GM23248 (cell line): ENCODE results near the gene GPX8. TPM values are rescaled to one million over a fixed set of nuclear protein-coding genes. Genes with fewer than 3 reads are reported as not detected.

Experiments used
- DNase-seq: peaks from one replicate; pipeline ENCODE4 v3.0.0-alpha.2; 2015
- H2AFZ ChIP-seq: fragments of 200-600 bp; sonication (generic); 2 replicates; pipeline ENCODE4 v1.6.1; 2016; ENCODE audit warnings: antibody characterized with exemption
- H3F3A ChIP-seq: fragments of 200-600 bp; sonication (generic); 2 replicates; pipeline ENCODE4 v1.6.1; 2016; ENCODE audit warnings: mild to moderate bottlenecking, antibody characterized with exemption, mixed run types; ENCODE audit not compliant: insufficient read depth
- H3K27ac ChIP-seq: fragments of 200-600 bp; sonication (generic); 2 replicates; pipeline ENCODE4 v1.5.1; 2016; ENCODE audit warnings: mild to moderate bottlenecking
- H3K27me3 ChIP-seq: fragments of 200-600 bp; sonication (generic); replicated peaks from 2 replicates; pipeline ENCODE4 v1.6.1; 2016; ENCODE audit warnings: mild to moderate bottlenecking; ENCODE audit not compliant: insufficient read depth
- H3K36me3 ChIP-seq: fragments of 200-600 bp; sonication (generic); 2 replicates; pipeline ENCODE4 v1.6.1; 2016; ENCODE audit warnings: low read depth, mild to moderate bottlenecking
- H3K4me1 ChIP-seq: fragments of 200-600 bp; sonication (generic); 2 replicates; pipeline ENCODE4 v1.6.1; 2016; ENCODE audit warnings: mild to moderate bottlenecking; ENCODE audit not compliant: insufficient read depth
- H3K4me2 ChIP-seq: fragments of 200-600 bp; sonication (generic); one replicate; pipeline ENCODE4 v1.6.1; 2016; ENCODE audit warnings: mild to moderate bottlenecking; ENCODE audit not compliant: unreplicated experiment
- H3K4me3 ChIP-seq: fragments of 200-600 bp; sonication (generic); 2 replicates; pipeline ENCODE4 v1.5.1; 2016; ENCODE audit warnings: mild to moderate bottlenecking
- H3K79me2 ChIP-seq: fragments of 200-600 bp; sonication (generic); 2 replicates; pipeline ENCODE4 v1.6.1; 2016; ENCODE audit warnings: mild to moderate bottlenecking; ENCODE audit not compliant: insufficient read depth
- H3K9ac ChIP-seq: fragments of 200-600 bp; sonication (generic); 2 replicates; pipeline ENCODE4 v1.6.1; 2016; ENCODE audit warnings: mild to moderate bottlenecking
- H3K9me2 ChIP-seq: fragments of 200-600 bp; sonication (generic); 2 replicates; pipeline ENCODE4 v1.6.1; 2016; ENCODE audit warnings: mixed run types, mild to moderate bottlenecking, moderate library complexity; ENCODE audit not compliant: insufficient read depth
- H3K9me3 ChIP-seq: fragments of 200-600 bp; sonication (generic); one replicate; pipeline ENCODE4 v1.6.1; 2017; ENCODE audit warnings: low read depth
- H4K20me1 ChIP-seq: fragments of 200-600 bp; sonication (generic); 2 replicates; pipeline ENCODE4 v1.6.0; 2016; ENCODE audit not compliant: insufficient read depth
- EZH2 ChIP-seq: fragments of 200-600 bp; sonication (generic); IDR thresholded peaks from 2 replicates; pipeline ENCODE4 v1.6.1; 2018; ENCODE audit warnings: antibody characterized with exemption, mild to moderate bottlenecking; ENCODE audit not compliant: insufficient read depth, poor library complexity, severe bottlenecking
- EZH2phosphoT487 ChIP-seq: fragments of 200-600 bp; sonication (generic); IDR thresholded peaks from 2 replicates; pipeline ENCODE4 v1.6.1; 2018; ENCODE audit warnings: antibody characterized with exemption, moderate library complexity, mild to moderate bottlenecking, low read depth; ENCODE audit not compliant: insufficient read depth
- WGBS, 2 experiments: methylation state at CpG; one replicate each; pipeline ENCODE4 v1.1.6; 2015 to 2017; ENCODE audit warnings: low lambda C conversion rate in 2 of 2, low coverage in 1 of 2; ENCODE audit errors: missing lambda C conversion rate in 2 of 2; 5-methylcytosine and 5-hydroxymethylcytosine counted together
- in situ Hi-C: fragments of 300-500 bp; cut with MboI; formaldehyde crosslinking; loops from 2 replicates; pipeline ENCODE4 v1.15.0; 2020
- polyA plus RNA-seq: library from polyadenylated mRNA; unstranded; fragments of >200 nt; fragmentation: Nextera tagmentation; extraction: Ambion mirVana; gene quantifications from 2 replicates; pipeline ENCODE4 v1.2.1, GENCODE V29; 2016
- total RNA-seq: library from RNA; depleted of rRNA; stranded (reverse); fragments of >200 nt; shearing (Covaris generic); gene quantifications from 2 replicates; pipeline ENCODE4 v1.2.3, GENCODE V29; 2014

GPX8 gene
- total and polyA plus RNA-seq, 2 experiments from 2014 or later: 233 to 237 TPM

DNA sequence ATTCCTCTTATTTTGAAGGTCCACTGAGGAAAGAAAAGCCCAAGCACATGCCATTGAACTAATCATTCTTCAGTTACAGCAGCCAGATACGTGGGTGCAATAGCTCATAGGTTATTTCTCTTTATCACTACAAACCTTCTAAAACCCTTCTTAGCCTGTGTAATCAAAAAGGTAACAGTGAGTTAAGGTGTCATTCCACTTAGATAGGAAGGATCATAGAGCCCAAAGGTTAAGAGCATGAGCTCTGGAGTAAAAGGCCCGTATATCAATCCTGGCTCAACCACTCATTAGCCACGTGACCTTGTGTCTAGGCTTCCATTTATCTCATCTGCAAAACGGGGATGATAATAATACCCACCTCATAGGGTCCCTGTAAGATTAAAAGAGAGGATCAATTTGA is 2.7 kb downstream of the GPX8 start:
- no peak overlapping the region for H2AFZ ChIP-seq
- H3F3A ChIP-seq: peaks cover 57% of the 10 kb centered on the region
- no peaks in the 10 kb centered on the region for H3K9me2 ChIP-seq
- H3K4me2 ChIP-seq: peak overlapping the region; percentile 31
- H3K9ac ChIP-seq: no peak overlapping the region
- no peak overlapping the region for H3K27ac ChIP-seq
- in situ Hi-C loops: no loop called here
- H3K4me3 ChIP-seq: peak overlapping the region; percentile 98
- peaks cover 55% of the 10 kb centered on the region for H3K79me2 ChIP-seq
- no peaks in the 10 kb centered on the region for H3K9me3 ChIP-seq
- peaks cover 12% of the 10 kb centered on the region; the same call in 1 of the 2 replicates for H4K20me1 ChIP-seq
- TF ChIP-seq EZH2 (no peak), EZH2phosphoT487 (no peak)
- no peak for DNase-seq
- H3K4me1 ChIP-seq: peaks cover 26% of the 10 kb centered on the region
- peaks cover 55% of the 10 kb centered on the region for H3K36me3 ChIP-seq
- H3K27me3 ChIP-seq: no peaks in the 10 kb centered on the region
- WGBS, 2 experiments: 82 to 87% methylated on average over 4 of the region's 4 CpGs

GRCh38 chr5:55171471-55171870 is 11.5 kb downstream of the GPX8 start:
- Histone ChIP-seq H3K4me3 (no peak overlapping the region), H3K27ac (no peak overlapping the region), H2AFZ (no peak overlapping the region), H4K20me1 (no peaks in the 10 kb centered on the region), H3K4me2 (no peak overlapping the region), H3K79me2 (no peaks in the 10 kb centered on the region), H3F3A (peaks cover 33% of the 10 kb centered on the region), H3K9me3 (no peaks in the 10 kb centered on the region), H3K4me1 (peaks cover 16% of the 10 kb centered on the region), H3K36me3 (peaks cover under 1% of the 10 kb centered on the region; the same call in 1 of the 2 replicates), H3K9ac (no peak overlapping the region), H3K27me3 (peaks cover 28% of the 10 kb centered on the region), H3K9me2 (no peaks in the 10 kb centered on the region)
- WGBS, 2 experiments: 13 to 22% methylated on average over 2 of the region's 2 CpGs
- DNase-seq: no peak
- TF ChIP-seq EZH2phosphoT487 (no peak), EZH2 (no peak)
- in situ Hi-C loops: no loop called here

DNA sequence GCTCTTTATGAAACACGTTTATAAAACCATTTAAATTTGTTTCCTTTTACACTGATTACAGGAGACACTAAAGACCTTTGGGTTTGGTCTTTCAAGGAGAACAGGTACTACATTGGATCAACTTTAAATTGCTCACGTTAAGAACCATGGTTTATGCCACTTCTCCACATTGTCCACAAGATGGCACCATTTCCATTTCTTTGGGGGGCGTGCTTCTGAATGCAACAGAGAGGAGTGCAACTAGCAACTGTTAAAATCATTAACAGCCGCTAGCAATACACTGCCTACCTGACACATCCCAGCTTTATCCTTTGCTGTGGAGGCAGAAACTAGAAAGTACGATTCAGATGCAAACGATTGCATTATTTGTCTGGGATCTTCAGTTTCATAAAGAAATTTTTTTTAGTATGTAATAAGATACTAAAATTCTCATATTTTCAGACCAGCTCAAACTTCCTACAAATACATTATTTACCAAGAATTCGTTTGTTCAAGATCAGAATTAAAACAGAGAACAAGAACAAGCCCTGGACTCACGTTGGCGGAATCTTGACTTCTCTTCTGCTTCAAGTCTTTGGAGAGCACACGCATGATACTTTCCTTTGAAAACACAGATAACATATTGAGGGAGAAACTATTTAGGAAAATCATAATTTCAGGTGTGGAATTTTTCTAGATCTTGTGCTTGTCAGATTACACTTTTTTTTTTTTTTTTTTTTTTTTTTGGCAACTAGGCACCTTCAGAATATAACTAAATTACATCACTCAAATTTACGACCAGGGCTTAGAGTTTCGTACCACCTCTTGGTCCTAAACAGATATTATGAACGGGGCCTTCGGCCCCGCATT is 12.3 kb downstream of the GPX8 start:
- Histone ChIP-seq H2AFZ (peak overlapping the region; percentile 79), H3K4me2 (peak overlapping the region; percentile 93), H3K27ac (no peak overlapping the region), H3K9me3 (no peaks in the 10 kb centered on the region), H3F3A (peaks cover 25% of the 10 kb centered on the region), H4K20me1 (no peaks in the 10 kb centered on the region), H3K79me2 (no peaks in the 10 kb centered on the region), H3K4me3 (peak overlapping the region; percentile 77), H3K36me3 (no peaks in the 10 kb centered on the region), H3K9me2 (no peaks in the 10 kb centered on the region), H3K9ac (peak overlapping the region; percentile 45; the same call in 1 of the 2 replicates), H3K4me1 (peaks cover 16% of the 10 kb centered on the region), H3K27me3 (peaks cover 36% of the 10 kb centered on the region)
- TF ChIP-seq EZH2phosphoT487: no peak
- TF ChIP-seq EZH2: no peak
- in situ Hi-C loops: no loop called here
- DNase-seq: peak; percentile 83
- 15 to 18% methylated on average over 15 of the region's 15 CpGs for WGBS, 2 experiments

- Histone ChIP-seq H3K36me3 (no peaks in the 10 kb centered on the region), H2AFZ (peak within 1 kb of the TSS; percentile 79), H3K79me2 (no peaks in the 10 kb centered on the region), H4K20me1 (no peaks in the 10 kb centered on the region), H3F3A (peaks cover 21% of the 10 kb centered on the region), H3K27me3 (peaks cover 45% of the 10 kb centered on the region), H3K4me3 (peak within 1 kb of the TSS; percentile 77), H3K9ac (peak within 1 kb of the TSS; percentile 69), H3K9me3 (no peaks in the 10 kb centered on the region), H3K27ac (no peak within 1 kb of the TSS), H3K4me2 (peak within 1 kb of the TSS; percentile 93), H3K4me1 (peaks cover 16% of the 10 kb centered on the region), H3K9me2 (no peaks in the 10 kb centered on the region)
- 1% methylated on average over 52 to 64 of the region's 69 CpGs for WGBS, 2 experiments
- in situ Hi-C loops: no loop called here
- TF ChIP-seq EZH2phosphoT487: no peak
- no peak for TF ChIP-seq EZH2
- peak; percentile 93 for DNase-seq
Observed at GRCh38 chr5:55172937-55173686, 13.1 kb downstream of the GPX8 start, which contains the start of gene CDC20B. CDC20B (minus strand) TSS chr5:55173177; CDS start chr5:55173000, 177 bp downstream.
